Uterus (tissue), 4 donors: ENCODE results near the gene AK9. TPM values are rescaled to one million over a fixed set of nuclear protein-coding genes. Genes with fewer than 3 reads are reported as not detected.

Source experiments
- DNase-seq, 2 donors: peaks; one replicate each; pipeline ENCODE4 v3.0.0-alpha.2; 2019 to 2020
- H3K27ac ChIP-seq, 2 donors: fragments of 200-600 bp; sonication (generic); 1 replicate in 1 of 2; 2 replicates in 1 of 2; pipeline ENCODE4 v1.5.1; 2016 to 2018
- H3K27me3 ChIP-seq, 2 donors: fragments of 200-600 bp; sonication (generic); one replicate each; pipeline ENCODE4 v1.5.1; 2018 to 2019; ENCODE audit warnings: control low read depth in 1 of 2
- H3K36me3 ChIP-seq, 2 donors: fragments of 200-600 bp; sonication (generic); one replicate each; pipeline ENCODE4 v1.5.1; 2019; ENCODE audit warnings: control low read depth in 1 of 2
- H3K4me1 ChIP-seq, 2 donors: fragments of 200-600 bp; sonication (generic); one replicate each; pipeline ENCODE4 v1.5.1; 2018 to 2019; ENCODE audit warnings: control low read depth in 1 of 2
- H3K4me3 ChIP-seq, 2 donors: fragments of 200-600 bp; sonication (generic); 1 replicate in 1 of 2; 2 replicates in 1 of 2; pipeline ENCODE4 v1.5.1; 2018 to 2019; ENCODE audit warnings: mild to moderate bottlenecking in 1 of 2
- H3K9me3 ChIP-seq, 2 donors: fragments of 200-600 bp; sonication (generic); one replicate each; pipeline ENCODE4 v1.5.1; 2019; ENCODE audit warnings: control low read depth in 1 of 2
- CTCF ChIP-seq, 4 experiments: fragments of 200-600 bp in 2 of 4; fragments of 450-650 bp in 2 of 4; sonication (generic) in 2 of 4; IDR thresholded peaks; one replicate each; pipeline ENCODE4 v1.5.1; 2016 to 2019; ENCODE audit warnings: antibody characterized with exemption in 4 of 4, mild to moderate bottlenecking in 2 of 4, moderate library complexity in 1 of 4
- POLR2A ChIP-seq, 2 donors: fragments of 450-650 bp; IDR thresholded peaks; one replicate each; pipeline ENCODE4 v1.6.1; 2016; ENCODE audit warnings: antibody characterized with exemption in 2 of 2, mild to moderate bottlenecking in 1 of 2, moderate library complexity in 1 of 2
- intact Hi-C: fragments of 100-400 bp; cut with DNase I; formaldehyde crosslinking; loops from one replicate; pipeline ENCODE4 v1.15.1; 2023; ENCODE audit warnings: low total_unique reads
- total RNA-seq, 4 donors: library from RNA; depleted of rRNA in 3 of 4; stranded (reverse); fragments of >200 nt in 3 of 4; gene quantifications; one replicate each; pipeline versions ENCODE4 v1.1.0 to v1.2.4, GENCODE V29; 2014 to 2023
- donor health status: DM: yes; HTN: yes; CAD: no.

Gene AK9
- total RNA-seq, 4 donors from 2014 or later, result 12.3 to 27.9 (median 13.5) TPM

DNA sequence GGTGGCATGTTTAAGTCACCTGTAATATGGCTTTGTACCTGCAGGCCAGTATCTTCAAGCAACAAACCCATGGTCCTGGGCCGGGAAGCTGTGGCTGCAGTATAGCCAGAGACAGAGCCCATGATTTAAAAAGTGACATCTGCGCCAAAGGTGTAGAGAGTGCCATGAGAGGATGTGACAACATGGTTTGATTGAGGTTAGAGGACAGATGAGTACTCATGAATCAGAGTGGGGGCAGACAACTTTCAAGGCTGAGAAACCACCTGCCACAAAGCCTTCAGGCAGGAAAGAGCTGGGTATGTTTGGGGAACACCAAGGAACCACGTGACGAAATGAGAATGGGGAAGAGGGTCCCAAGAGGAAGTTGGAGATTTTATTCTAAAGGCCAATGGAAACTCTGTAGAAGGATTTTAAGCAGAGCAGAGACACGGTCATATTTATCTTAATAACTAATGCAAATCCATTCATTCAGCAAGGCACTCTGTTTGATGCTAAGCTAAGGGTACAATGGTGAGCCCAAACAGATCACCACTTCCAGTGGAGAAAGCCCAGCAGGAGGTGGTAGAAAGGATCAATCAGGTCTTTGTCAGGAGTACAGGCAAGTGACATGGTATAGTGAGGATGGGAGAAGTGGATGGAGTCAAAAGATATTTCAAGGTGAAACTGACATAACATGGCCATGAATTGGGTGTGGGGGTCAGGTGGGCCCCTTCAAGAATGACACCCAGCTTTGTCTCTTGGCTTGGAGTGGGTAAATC lies 232.0 kb downstream of the AK9 start:
- TF ChIP-seq CTCF (IDR thresholded peaks at IDR 0.05) (no peak), POLR2A (IDR thresholded peaks at IDR 0.05) (no peak)
- Histone ChIP-seq H3K27ac (no peak overlapping the region), H3K36me3 (no peaks in the 10 kb centered on the region), H3K4me1 (no peaks in the 10 kb centered on the region), H3K4me3 (no peak overlapping the region), H3K27me3 (no peaks in the 10 kb centered on the region), H3K9me3 (no peaks in the 10 kb centered on the region)
- intact Hi-C loops, result loop anchor here (10.0 kb wide), 1 partner anchor 74 kb away; the partner anchor contains the start of gene CD164
- DNase-seq, result no peak

DNA sequence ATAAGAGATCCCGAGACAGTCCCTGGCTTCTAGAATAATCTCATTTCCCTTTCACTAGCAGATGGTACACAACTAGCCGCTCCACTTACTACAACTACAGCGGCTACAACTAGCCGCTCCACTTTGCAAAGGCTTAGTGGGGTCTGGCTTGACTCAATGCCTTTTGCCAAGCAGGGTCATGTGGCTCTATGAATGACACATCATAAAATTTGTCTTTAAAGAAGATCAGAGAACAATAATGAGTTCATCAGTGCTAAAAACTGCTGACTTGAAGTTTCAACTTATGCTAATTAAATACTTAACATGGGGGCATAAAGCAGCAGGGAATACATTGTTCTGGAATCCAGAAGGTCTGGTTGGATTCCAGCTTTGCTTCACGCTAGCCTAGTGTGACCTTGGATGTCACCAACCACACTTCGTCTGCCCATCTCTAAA lies 233.4 kb downstream of the AK9 start:
- Histone ChIP-seq H3K4me3 (no peak overlapping the region), H3K4me1 (no peaks in the 10 kb centered on the region), H3K27ac (peak overlapping the region; percentile 80 to 82), H3K9me3 (no peaks in the 10 kb centered on the region), H3K36me3 (no peaks in the 10 kb centered on the region), H3K27me3 (no peaks in the 10 kb centered on the region)
- TF ChIP-seq CTCF (IDR thresholded peaks at IDR 0.05), result no peak
- no peak for TF ChIP-seq POLR2A (IDR thresholded peaks at IDR 0.05)
- intact Hi-C loops, result loop anchor here (10.0 kb wide), 1 partner anchor 73 kb away; the partner anchor contains the start of gene CD164
- no peak for DNase-seq

- peak overlapping the region; percentile 80 to 82 for H3K27ac ChIP-seq
- no peaks in the 10 kb centered on the region for H3K27me3 ChIP-seq
- no peaks in the 10 kb centered on the region for H3K4me1 ChIP-seq
- H3K9me3 ChIP-seq, result no peaks in the 10 kb centered on the region
- TF ChIP-seq CTCF (IDR thresholded peaks at IDR 0.05) (no peak), POLR2A (IDR thresholded peaks at IDR 0.05) (no peak)
- H3K36me3 ChIP-seq, result no peaks in the 10 kb centered on the region
- peak; percentile 58 to 75 for DNase-seq
- peak overlapping the region; percentile 75 to 77 for H3K4me3 ChIP-seq
- intact Hi-C loops, result loop anchor here (10.0 kb wide), 1 partner anchor 72 kb away; the partner anchor contains the start of gene CD164
These were observed 234.1 kb downstream of the AK9 start for GRCh38 chr6:109456710-109457561.

GRCh38 chr6:109456111-109456583 lies 234.9 kb downstream of the AK9 start:
- Histone ChIP-seq H3K27me3 (no peaks in the 10 kb centered on the region), H3K27ac (peak overlapping the region; percentile 80 to 82), H3K4me1 (no peaks in the 10 kb centered on the region), H3K36me3 (no peaks in the 10 kb centered on the region), H3K4me3 (peak overlapping the region; percentile 75 to 77), H3K9me3 (no peaks in the 10 kb centered on the region)
- no peak for TF ChIP-seq POLR2A (IDR thresholded peaks at IDR 0.05)
- TF ChIP-seq CTCF (IDR thresholded peaks at IDR 0.05), result no peak
- no peak for DNase-seq
- intact Hi-C loops, result loop anchor here (10.0 kb wide), 1 partner anchor 71 kb away; the partner anchor contains the start of gene CD164
